Activated T-cell treated with anti-CD3 and anti-CD28 coated beads, Interleukin-2, amount 50 U/mL, for 4 hours (primary cell): ENCODE data around the gene SF3B3. TPM values are rescaled to one million over a fixed set of nuclear protein-coding genes. Genes with fewer than 3 reads are reported as not detected.
"Not testable (repeated sequence)": the region's sequence is repeated elsewhere in the genome, so short reads cannot be mapped to it uniquely, and the experiment has no call there.

Experiments used
- ATAC-seq, 2 donors: fragments of 200-7000 bp; cut with Tn5 transposase; one replicate each; pipeline ENCODE4 v1.10.0; 2021
- DNase-seq: peaks from one replicate; pipeline ENCODE4 v3.0.0-alpha.2; 2020
- H3K27me3 Mint-ChIP-seq: one replicate; pipeline ENCODE4 v1.8.0; 2021; ENCODE audit warnings: low read depth, mixed read lengths
- H3K36me3 Mint-ChIP-seq: one replicate; pipeline ENCODE4 v1.8.0; 2022; ENCODE audit warnings: mixed read lengths; ENCODE audit not compliant: insufficient read depth
- H3K4me1 Mint-ChIP-seq: one replicate; pipeline ENCODE4 v1.8.0; 2021; ENCODE audit warnings: low read depth, mixed read lengths
- H3K4me3 Mint-ChIP-seq: one replicate; pipeline ENCODE4 v1.8.0; 2021; ENCODE audit warnings: mild to moderate bottlenecking, moderate library complexity, mixed read lengths
- H3K9me3 Mint-ChIP-seq: one replicate; pipeline ENCODE4 v1.8.0; 2021; ENCODE audit warnings: mixed read lengths
- total RNA-seq, 3 donors: library from RNA; stranded (reverse); gene quantifications; one replicate each; pipeline ENCODE4 v1.2.1, GENCODE V29; 2021

The SF3B3 gene
- total RNA-seq, 3 donors from 2014 or later = 647 to 745 (median 710) TPM

DNA sequence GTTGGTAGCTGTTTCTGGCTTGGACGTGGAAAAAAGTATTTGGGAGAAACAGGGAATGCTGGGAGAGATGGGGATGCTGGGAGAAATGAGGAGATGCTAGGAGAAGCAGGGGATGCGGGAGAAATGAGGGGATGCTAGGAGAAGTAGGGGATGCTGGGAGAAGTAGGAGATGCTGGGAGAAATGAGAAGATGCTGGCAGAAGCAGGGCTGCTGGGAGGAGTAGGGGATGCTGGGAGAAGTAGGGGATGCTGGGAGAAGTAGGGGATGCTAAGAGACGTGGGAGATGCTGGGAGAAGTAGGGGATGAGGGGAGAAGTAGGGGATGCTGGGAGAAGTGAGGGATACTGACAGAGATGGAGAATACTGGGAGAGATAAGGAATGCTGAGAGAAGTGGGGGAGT lies 77.1 kb downstream of the SF3B3 start:
- no peak for ATAC-seq

DNA sequence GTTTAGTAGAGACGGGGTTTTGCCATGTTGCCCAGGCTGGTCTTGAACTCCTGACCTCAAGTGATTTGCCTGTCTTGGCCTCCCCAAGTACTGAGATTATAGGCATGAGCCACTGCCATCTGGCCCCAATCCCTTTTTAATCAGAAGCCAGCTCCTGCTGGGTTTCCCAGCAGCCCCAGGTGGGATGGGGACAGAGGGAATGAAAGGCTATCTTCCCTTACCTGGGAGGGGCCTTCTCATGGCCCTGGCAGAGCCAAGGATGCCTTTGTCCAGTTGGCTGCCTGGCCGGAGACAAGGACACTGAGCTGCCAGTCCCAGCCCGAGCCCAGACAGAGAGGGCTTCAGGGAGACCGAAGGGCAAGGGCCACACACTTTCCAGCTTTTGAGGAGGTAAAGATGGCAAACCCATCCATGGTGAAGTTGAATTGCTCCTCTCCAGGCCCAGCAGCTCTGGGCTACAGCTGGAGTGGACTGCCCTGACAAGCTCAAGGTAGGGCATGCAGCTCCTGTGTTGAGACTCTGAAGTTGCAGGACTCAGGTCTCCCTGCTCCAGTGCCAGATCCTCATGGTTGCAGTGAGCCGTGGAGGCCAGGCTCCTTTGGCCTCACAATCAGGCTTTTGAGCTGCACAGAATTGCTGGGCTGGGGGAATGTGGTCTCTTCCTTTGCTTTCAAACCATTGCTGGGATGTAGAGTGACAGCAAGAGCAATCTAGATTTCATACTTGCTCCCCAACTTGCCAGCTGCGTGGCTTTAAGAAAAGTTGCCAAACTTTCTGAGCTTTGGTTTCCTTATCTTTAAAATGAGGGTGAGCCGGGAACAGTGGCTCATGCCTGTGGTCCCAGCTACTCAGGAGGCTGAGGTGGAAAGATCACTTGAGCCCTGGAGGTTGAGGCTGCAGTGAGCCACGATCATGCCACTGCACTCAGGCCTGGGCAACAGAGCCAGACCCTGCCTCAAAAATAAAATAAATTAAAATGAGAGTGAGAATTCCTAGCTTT lies 78.3 kb downstream of the SF3B3 start:
- H3K9me3 Mint-ChIP-seq = no peaks in the 10 kb centered on the region
- no peak overlapping the region for H3K4me3 Mint-ChIP-seq
- H3K36me3 Mint-ChIP-seq = no peaks in the 10 kb centered on the region
- H3K4me1 Mint-ChIP-seq = no peaks in the 10 kb centered on the region
- H3K27me3 Mint-ChIP-seq = no peaks in the 10 kb centered on the region
- no peak for ATAC-seq
- DNase-seq = no peak

More for the DNA sequence above, 77.1 kb downstream of the SF3B3 start:
- no peak for DNase-seq
- no peaks in the 10 kb centered on the region for H3K4me1 Mint-ChIP-seq
- no peak overlapping the region for H3K4me3 Mint-ChIP-seq
- no peaks in the 10 kb centered on the region for H3K27me3 Mint-ChIP-seq
- H3K9me3 Mint-ChIP-seq = no peaks in the 10 kb centered on the region
- no peaks in the 10 kb centered on the region for H3K36me3 Mint-ChIP-seq

DNA sequence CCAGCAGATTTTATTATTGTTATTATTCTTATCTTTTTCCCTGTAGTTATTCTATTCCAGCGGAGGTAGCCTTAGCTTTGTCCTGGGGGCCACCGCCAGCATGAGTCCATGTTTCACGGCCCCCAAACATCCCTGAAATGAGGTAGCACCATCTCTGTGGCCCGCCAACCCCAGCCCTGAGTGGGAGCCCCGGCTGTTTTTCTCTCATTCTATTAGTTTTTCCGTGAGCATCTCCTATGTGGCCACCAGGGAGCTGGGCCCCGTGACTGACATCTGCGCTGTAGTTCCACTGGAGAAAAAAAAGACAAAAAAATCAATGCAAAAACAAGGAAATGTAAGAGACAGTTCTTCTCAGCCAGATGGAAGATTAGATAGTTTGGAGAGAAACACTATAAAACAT lies 79.2 kb downstream of the SF3B3 start:
- no peak for ATAC-seq
- no peaks in the 10 kb centered on the region for H3K36me3 Mint-ChIP-seq
- no peaks in the 10 kb centered on the region for H3K4me1 Mint-ChIP-seq
- no peaks in the 10 kb centered on the region for H3K27me3 Mint-ChIP-seq
- no peak overlapping the region for H3K4me3 Mint-ChIP-seq
- no peaks in the 10 kb centered on the region for H3K9me3 Mint-ChIP-seq
- DNase-seq = no peak

DNA sequence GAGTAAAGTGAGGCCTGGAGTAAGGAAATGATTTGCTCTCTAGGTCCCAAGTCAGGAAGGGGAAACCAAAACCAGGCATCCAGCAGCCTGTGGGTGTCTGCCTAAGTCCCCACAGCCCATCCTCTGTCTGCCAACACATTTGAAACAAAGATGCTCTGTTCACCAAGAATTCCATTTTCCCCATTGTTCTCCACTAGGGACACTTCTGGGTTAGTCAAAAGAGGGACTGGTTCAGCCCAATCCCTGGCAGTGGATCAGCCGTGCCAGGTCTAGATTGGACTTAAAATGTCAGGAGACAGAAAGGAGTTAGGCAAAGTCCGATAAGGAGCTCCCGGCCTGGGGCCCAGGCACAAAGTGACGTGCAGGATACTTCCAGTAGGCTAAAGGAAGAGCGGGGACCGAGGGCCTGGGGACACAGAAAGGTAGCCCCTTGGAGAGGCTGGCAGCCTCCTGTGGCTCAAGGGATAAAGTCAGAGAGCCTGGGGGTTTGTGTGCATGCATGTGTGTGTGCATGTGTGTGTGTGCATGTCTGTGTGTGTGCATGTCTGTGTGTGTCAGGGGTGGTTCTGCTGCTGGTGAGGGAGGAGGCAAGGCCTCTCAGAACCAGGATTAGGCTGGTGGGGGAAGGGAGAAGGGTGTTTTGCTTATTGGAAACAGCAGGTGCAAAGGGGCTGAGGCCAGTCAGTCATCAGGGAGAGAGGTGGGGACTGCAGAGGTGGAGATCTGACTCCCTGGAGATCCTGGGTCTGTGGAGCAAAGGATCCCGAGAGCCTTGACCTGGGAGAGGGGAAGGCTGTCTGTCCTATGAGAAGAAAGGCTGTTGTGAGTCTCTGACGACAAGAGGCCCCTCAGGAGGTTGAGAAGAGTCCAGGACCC lies 81.0 kb downstream of the SF3B3 start:
- no peaks in the 10 kb centered on the region for H3K4me1 Mint-ChIP-seq
- no peaks in the 10 kb centered on the region for H3K9me3 Mint-ChIP-seq
- no peaks in the 10 kb centered on the region for H3K36me3 Mint-ChIP-seq
- no peak overlapping the region for H3K4me3 Mint-ChIP-seq
- DNase-seq (no peak), ATAC-seq (no peak)
- peaks cover 9% of the 10 kb centered on the region for H3K27me3 Mint-ChIP-seq

DNA sequence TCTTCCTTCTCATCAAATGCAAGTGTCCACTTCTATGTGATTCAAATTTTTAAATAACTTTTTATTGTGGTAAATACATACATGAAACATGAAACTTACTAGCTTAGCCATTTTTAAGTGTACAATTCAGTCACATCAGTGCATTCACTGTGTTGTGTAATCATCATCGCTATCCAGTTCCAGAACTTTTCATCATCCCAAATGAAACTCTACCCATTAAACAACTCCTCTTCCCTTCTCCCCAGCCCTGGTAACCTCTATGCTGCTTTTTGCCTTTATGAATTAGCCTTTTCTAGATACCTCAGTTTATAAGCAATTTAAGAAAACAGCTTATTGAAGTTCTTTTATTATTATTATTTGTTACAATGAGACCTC lies 81.7 kb downstream of the SF3B3 start:
- H3K27me3 Mint-ChIP-seq = peaks cover 10% of the 10 kb centered on the region
- H3K36me3 Mint-ChIP-seq = no peaks in the 10 kb centered on the region
- H3K9me3 Mint-ChIP-seq = no peaks in the 10 kb centered on the region
- ATAC-seq (no peak), DNase-seq (no peak)
- H3K4me3 Mint-ChIP-seq = no peak overlapping the region
- no peaks in the 10 kb centered on the region for H3K4me1 Mint-ChIP-seq

DNA sequence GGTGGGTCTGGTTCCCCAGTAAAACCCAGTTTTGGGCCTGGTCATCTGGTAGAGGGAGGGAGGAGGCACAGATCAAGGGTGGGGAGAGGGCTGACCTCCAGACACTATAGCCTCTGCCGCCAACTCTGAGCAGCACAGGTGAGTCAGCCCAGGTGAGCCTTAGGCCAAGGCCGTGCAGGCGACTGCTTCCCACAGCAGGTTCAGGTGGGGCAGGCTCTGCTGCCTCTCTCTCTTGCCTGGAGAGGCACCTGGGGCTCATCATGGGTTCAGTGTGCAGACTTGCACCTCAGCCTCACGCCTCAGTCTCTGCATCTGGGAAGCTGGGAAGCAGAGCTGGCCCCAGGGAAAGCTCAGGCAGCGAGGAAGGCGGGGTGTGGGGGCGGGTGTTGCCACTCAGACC lies 84.9 kb downstream of the SF3B3 start:
- Mint-ChIP-seq H3K9me3 (no peaks in the 10 kb centered on the region), H3K36me3 (no peaks in the 10 kb centered on the region)

DNA sequence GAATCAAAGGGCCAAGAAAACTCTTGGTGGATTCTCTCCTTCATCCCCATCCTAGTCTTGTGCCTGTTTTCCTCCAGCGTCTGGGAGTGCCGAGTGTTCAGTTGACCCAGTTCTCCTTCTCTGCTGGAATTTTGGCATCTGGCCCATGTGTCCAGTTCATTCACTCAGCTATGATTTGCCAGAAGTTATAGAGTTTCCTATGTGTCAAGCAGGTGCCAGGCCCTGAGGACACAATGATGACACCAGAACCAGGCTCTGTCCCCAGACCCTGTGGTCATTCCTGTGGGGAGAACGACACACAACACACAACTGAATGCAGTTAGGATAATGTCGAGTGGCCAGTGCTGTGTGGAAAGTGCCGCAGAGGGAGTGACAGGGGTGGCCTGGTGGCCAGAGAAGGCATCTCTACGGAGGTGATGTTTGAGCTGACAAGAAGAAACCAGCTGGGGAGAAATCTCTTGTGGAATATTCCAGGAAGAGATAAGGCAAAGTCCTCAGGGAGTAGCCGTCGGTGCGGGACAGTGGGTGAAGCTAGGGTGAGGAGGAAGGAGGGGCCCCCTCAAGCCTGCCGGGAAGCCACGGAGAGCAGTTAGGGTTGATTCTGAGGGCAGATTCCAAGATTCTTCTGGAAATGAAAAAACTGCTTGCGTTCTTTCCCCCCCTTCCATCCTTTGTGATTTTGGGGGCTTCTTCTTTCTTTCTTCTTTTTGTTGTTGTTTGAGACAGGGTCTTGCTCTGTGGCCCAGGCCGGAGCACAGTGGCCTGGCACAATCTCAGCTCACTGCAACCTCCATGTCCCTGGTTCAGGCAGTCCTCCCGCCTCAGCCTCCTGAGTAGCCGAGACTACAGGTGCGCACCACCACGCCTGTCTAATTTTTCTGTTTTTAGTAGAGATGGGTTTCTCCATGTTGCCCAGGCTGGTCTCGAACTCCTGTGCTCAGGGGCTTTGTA lies 86.9 kb downstream of the SF3B3 start:
- DNase-seq (no peak), ATAC-seq (no peak)
- peaks cover 12% of the 10 kb centered on the region for H3K27me3 Mint-ChIP-seq
- no peaks in the 10 kb centered on the region for H3K4me1 Mint-ChIP-seq
- no peak overlapping the region for H3K4me3 Mint-ChIP-seq
- H3K36me3 Mint-ChIP-seq = no peaks in the 10 kb centered on the region
- no peaks in the 10 kb centered on the region for H3K9me3 Mint-ChIP-seq

More for the DNA sequence above, 84.9 kb downstream of the SF3B3 start:
- Mint-ChIP-seq H3K4me3 (no peak overlapping the region), H3K27me3 (peaks cover 12% of the 10 kb centered on the region), H3K4me1 (no peaks in the 10 kb centered on the region)
- no peak for ATAC-seq
- no peak for DNase-seq

DNA sequence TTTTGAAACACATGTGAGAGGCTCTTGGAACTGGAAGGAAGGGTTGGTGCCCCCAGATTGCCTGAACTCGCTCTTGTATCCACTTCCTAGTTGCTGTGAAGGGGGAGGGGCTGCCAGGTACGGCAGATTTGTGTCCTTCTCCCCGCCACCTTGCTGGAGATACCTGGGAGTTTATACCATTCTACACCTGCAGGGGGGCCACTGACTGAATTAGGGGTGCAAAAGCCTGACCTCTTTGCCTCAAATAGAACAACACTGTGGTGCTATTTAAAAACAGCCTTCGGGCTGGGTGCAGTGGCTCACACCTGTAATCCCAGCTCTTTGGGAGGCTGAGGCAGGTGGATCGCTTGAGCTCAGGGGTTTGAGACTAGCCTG lies 87.6 kb downstream of the SF3B3 start:
- Mint-ChIP-seq H3K27me3 (peaks cover 12% of the 10 kb centered on the region), H3K4me1 (no peaks in the 10 kb centered on the region), H3K36me3 (no peaks in the 10 kb centered on the region), H3K4me3 (no peak overlapping the region), H3K9me3 (no peaks in the 10 kb centered on the region)
- ATAC-seq = no peak
- DNase-seq = no peak

DNA sequence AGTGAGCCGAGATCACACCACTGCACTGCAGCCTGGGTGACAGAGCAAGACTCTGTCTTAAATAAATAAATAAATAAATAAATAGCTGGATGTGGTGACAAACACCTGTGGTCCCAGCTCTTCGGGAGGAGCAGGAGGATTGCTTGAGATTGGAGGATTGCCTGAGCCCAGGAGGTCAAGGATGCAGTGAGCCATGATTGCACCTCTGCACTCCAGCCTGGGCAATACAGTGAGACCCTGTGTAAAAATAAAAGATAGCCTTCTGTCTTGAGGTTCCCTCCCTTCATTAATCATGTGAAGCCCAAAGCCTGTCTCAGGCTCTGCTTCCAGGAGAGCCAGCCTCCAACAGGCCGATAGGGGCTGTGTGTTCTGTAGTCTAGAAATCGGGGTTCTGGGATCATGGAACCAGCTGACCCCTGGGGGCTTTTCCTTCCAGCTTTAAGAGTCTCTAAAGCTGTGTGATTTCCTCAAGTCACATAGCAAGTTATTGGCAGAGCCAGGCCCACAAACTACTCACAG lies 88.2 kb downstream of the SF3B3 start:
- no peak for ATAC-seq
- H3K27me3 Mint-ChIP-seq = peaks cover 12% of the 10 kb centered on the region
- no peaks in the 10 kb centered on the region for H3K36me3 Mint-ChIP-seq
- H3K9me3 Mint-ChIP-seq = no peaks in the 10 kb centered on the region
- H3K4me1 Mint-ChIP-seq = no peaks in the 10 kb centered on the region
- H3K4me3 Mint-ChIP-seq = no peak overlapping the region
- DNase-seq = no peak

DNA sequence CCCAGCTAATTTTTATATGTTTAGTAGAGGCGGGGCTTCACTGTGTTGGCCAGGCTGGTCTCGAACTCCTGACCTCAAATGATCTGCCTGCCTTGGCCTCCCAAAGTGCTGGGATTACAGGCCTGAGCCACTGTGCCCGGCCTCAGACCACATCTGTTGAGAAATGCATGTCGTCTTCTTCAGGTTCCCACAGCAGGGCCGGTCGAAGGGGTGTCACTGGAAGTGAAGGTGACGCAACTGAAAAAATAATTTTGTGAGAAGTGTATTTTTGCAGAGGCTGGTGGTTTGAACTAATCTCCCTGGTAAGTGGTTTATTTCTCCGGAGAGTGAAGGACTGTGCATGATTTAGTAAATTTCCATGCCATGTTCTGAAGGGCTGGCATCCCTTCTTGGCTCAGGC lies 89.3 kb downstream of the SF3B3 start:
- peaks cover 12% of the 10 kb centered on the region for H3K27me3 Mint-ChIP-seq
- H3K4me3 Mint-ChIP-seq = no peak overlapping the region
- ATAC-seq (no peak), DNase-seq (no peak)
- no peaks in the 10 kb centered on the region for H3K9me3 Mint-ChIP-seq
- H3K4me1 Mint-ChIP-seq = no peaks in the 10 kb centered on the region
- no peaks in the 10 kb centered on the region for H3K36me3 Mint-ChIP-seq

DNA sequence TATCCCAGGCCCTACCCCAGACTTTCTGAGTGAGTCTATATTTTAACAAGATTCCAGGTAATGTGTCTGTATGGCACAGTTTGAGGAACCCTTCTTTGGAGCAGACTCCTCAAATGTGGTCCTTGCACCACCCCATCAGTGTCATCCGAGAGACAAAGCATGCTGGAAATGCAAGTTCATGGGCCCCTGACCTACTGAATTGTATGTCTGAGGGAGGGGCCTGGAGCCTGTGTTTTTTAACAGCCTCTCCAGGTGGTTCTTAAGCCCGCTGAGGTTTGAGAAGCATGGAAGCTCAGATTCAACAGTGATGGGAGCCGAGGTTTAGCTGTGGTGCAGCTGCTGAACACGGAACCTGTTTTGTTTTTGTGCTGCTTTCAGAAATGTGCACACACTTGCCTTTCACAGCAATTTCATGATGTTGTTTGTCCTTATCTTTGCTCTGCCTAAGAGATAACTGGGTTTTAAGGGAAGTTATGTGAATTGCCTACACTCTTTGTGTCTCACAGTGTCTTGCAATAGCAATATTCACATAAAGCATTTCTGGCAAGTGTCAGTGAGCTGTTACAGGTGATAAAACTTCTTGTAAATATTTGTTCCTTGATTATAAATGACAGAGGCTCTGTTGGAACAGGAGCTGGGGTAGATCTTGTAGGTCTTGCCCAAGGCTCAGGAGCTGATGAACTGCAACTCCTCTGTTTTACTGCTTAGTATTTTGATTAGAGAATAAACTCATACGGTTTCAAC lies 90.8 kb downstream of the SF3B3 start:
- Mint-ChIP-seq H3K36me3 (no peaks in the 10 kb centered on the region), H3K27me3 (peaks cover 6% of the 10 kb centered on the region), H3K4me1 (no peaks in the 10 kb centered on the region), H3K9me3 (no peaks in the 10 kb centered on the region), H3K4me3 (no peak overlapping the region)
- DNase-seq (no peak), ATAC-seq (no peak)

DNA sequence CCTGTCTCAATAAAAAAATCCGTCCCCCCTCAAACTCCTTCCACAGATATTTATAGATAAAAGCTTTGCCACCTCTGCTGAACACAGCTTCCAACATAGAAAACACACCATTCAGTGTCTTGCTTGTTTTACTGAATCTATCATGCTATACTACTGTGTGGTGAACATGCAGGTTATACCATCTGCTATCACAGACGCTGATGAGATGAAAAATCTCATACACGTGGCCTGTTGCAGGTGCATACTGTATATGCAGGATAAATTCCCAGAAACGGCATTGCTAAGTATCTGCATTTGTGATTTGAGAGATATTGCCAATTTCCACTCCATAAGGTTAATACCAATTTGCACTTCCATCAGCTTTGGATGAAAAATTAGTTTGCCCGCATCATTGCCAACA lies 92.3 kb downstream of the SF3B3 start:
- no peak for ATAC-seq
- Mint-ChIP-seq H3K4me3 (no peak overlapping the region), H3K36me3 (no peaks in the 10 kb centered on the region), H3K9me3 (no peaks in the 10 kb centered on the region), H3K27me3 (peaks cover under 1% of the 10 kb centered on the region), H3K4me1 (no peaks in the 10 kb centered on the region)
- DNase-seq = no peak

DNA sequence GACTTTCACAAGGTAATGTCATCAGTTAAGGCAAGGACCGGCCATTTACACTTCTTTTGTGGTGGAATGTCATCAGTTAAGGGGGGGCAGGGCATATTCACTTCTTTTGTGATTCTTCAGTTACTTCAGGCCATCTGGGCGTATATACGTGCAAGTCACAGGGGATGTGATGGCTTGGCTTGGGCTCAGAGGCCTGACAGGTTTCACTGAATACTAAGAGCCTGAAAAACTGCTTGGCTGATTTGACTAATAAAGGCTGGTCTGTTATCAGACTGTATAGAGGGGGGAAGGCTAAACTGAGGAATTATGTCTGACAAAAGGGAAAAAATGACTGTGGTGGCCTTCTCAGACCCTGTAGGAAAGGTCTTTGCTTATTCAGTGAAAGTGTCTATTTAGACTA lies 98.2 kb downstream of the SF3B3 start:
- not testable (repeated sequence) for H3K27me3 Mint-ChIP-seq, H3K4me1 Mint-ChIP-seq, H3K4me3 Mint-ChIP-seq, H3K9me3 Mint-ChIP-seq, ATAC-seq, DNase-seq, H3K36me3 Mint-ChIP-seq
